H9 (cell line): ENCODE measurements around the gene ZNF544. TPM values are rescaled to one million over a fixed set of nuclear protein-coding genes. Genes with fewer than 3 reads are reported as not detected.

Source experiments
- DNase-seq: peaks from one replicate; pipeline ENCODE4 v3.0.0-alpha.2; 2017
- H2AFZ ChIP-seq: one replicate; pipeline ENCODE4 v1.6.1; 2013; ENCODE audit warnings: mild to moderate bottlenecking, low read length, control low read depth, moderate library complexity
- H2AK5ac ChIP-seq: 2 replicates; pipeline ENCODE4 v1.6.1; 2013; ENCODE audit warnings: low read length, control low read depth, mixed read lengths; ENCODE audit not compliant: insufficient read length
- H2BK120ac ChIP-seq: one replicate; pipeline ENCODE4 v1.6.1; 2013; ENCODE audit warnings: low read depth, mild to moderate bottlenecking, low read length, control low read depth, inconsistent platforms; ENCODE audit not compliant: poor library complexity, severe bottlenecking
- H2BK12ac ChIP-seq: 2 replicates; pipeline ENCODE4 v1.6.1; 2013; ENCODE audit warnings: low read length, control low read depth, mixed read lengths, low read depth; ENCODE audit not compliant: insufficient read length
- H2BK15ac ChIP-seq: 2 replicates; pipeline ENCODE4 v1.6.1; 2013; ENCODE audit warnings: low read depth, low read length, control low read depth
- H2BK20ac ChIP-seq: one replicate; pipeline ENCODE4 v1.6.1; 2013; ENCODE audit warnings: low read depth, mild to moderate bottlenecking, low read length, control low read depth, inconsistent platforms; ENCODE audit not compliant: poor library complexity, severe bottlenecking
- H2BK5ac ChIP-seq: 2 replicates; pipeline ENCODE4 v1.6.1; 2013; ENCODE audit warnings: low read length, control low read depth, mixed read lengths; ENCODE audit not compliant: insufficient read length
- H3K14ac ChIP-seq: 2 replicates; pipeline ENCODE4 v1.6.1; 2013; ENCODE audit warnings: low read length, control low read depth; ENCODE audit not compliant: insufficient read depth
- H3K18ac ChIP-seq: 2 replicates; pipeline ENCODE4 v1.6.1; 2013; ENCODE audit warnings: low read depth, mild to moderate bottlenecking, mixed read lengths, low read length, control low read depth; ENCODE audit not compliant: insufficient read length
- H3K23ac ChIP-seq: 2 replicates; pipeline ENCODE4 v1.6.1; 2013; ENCODE audit warnings: low read length, control low read depth, mixed read lengths, low read depth; ENCODE audit not compliant: insufficient read length
- H3K23me2 ChIP-seq: 2 replicates; pipeline ENCODE4 v1.6.1; 2013; ENCODE audit warnings: low read depth, mild to moderate bottlenecking, mixed read lengths, low read length, control low read depth; ENCODE audit not compliant: insufficient read length, poor library complexity, severe bottlenecking
- H3K27ac ChIP-seq: 2 replicates; pipeline ENCODE4 v1.5.1; 2013; ENCODE audit warnings: low read length, control low read depth, mixed read lengths, low read depth; ENCODE audit not compliant: insufficient read length
- H3K27me3 ChIP-seq: 2 replicates; pipeline ENCODE4 v1.6.1; 2013; ENCODE audit warnings: low read length, control low read depth, inconsistent platforms; ENCODE audit not compliant: insufficient read depth
- H3K4ac ChIP-seq: 2 replicates; pipeline ENCODE4 v1.6.1; 2013; ENCODE audit warnings: low read depth, mild to moderate bottlenecking, control low read depth, inconsistent platforms, low read length, moderate library complexity
- H3K4me1 ChIP-seq: 2 replicates; pipeline ENCODE4 v1.6.1; 2013; ENCODE audit warnings: low read length, control low read depth, inconsistent platforms; ENCODE audit not compliant: insufficient read depth
- H3K4me2 ChIP-seq: 2 replicates; pipeline ENCODE4 v1.6.1; 2013; ENCODE audit warnings: low read length, control low read depth, mixed read lengths; ENCODE audit not compliant: insufficient read length, insufficient read depth
- H3K56ac ChIP-seq: 2 replicates; pipeline ENCODE4 v1.6.1; 2013; ENCODE audit warnings: low read depth, mild to moderate bottlenecking, mixed read lengths, low read length, control low read depth; ENCODE audit not compliant: insufficient read length
- H3K79me1 ChIP-seq: 2 replicates; pipeline ENCODE4 v1.6.1; 2013; ENCODE audit warnings: low read depth, mild to moderate bottlenecking, moderate library complexity, low read length, control low read depth, inconsistent platforms; ENCODE audit not compliant: insufficient read depth, poor library complexity, severe bottlenecking
- H3K79me2 ChIP-seq: 2 replicates; pipeline ENCODE4 v1.6.1; 2013; ENCODE audit warnings: low read length, control low read depth, inconsistent platforms; ENCODE audit not compliant: insufficient read depth
- H3K9ac ChIP-seq: 2 replicates; pipeline ENCODE4 v1.6.1; 2013; ENCODE audit warnings: low read length, control low read depth, mixed read lengths; ENCODE audit not compliant: insufficient read length; ENCODE audit errors: extremely low read depth
- H3K9me3 ChIP-seq: one replicate; pipeline ENCODE4 v1.6.1; 2013; ENCODE audit warnings: low read depth, low read length, inconsistent platforms; ENCODE audit not compliant: control insufficient read depth
- H3T11ph ChIP-seq: one replicate; pipeline ENCODE4 v1.6.1; 2013; ENCODE audit warnings: mild to moderate bottlenecking, low read length, control low read depth, inconsistent platforms
- H4K20me1 ChIP-seq: one replicate; pipeline ENCODE4 v1.6.1; 2013; ENCODE audit not compliant: control insufficient read depth, insufficient read length, insufficient read depth
- H4K5ac ChIP-seq: 2 replicates; pipeline ENCODE4 v1.6.1; 2013; ENCODE audit warnings: low read depth, mild to moderate bottlenecking, mixed read lengths, low read length, control low read depth; ENCODE audit not compliant: insufficient read length
- H4K8ac ChIP-seq: replicated peaks from 2 replicates; pipeline ENCODE4 v1.6.1; 2013; ENCODE audit warnings: low read length, control low read depth, mixed read lengths, low read depth; ENCODE audit not compliant: insufficient read length
- H4K91ac ChIP-seq: 2 replicates; pipeline ENCODE4 v1.6.1; 2013; ENCODE audit warnings: low read depth, mild to moderate bottlenecking, moderate library complexity, mixed read lengths, low read length, control low read depth; ENCODE audit not compliant: insufficient read length
- H3K27ac Mint-ChIP-seq, 3 experiments: 2 replicates in 2 of 3; 3 replicates in 1 of 3; pipeline ENCODE4 v1.8.0; 2020 to 2021; ENCODE audit warnings: mixed read lengths in 3 of 3, mild to moderate bottlenecking in 1 of 3, moderate library complexity in 1 of 3
- H3K27me3 Mint-ChIP-seq: 2 replicates; pipeline ENCODE4 v1.8.0; 2021; ENCODE audit warnings: low read depth, mild to moderate bottlenecking, moderate library complexity, mixed read lengths
- H3K36me3 Mint-ChIP-seq, 3 experiments: 2 replicates in 2 of 3; 3 replicates in 1 of 3; pipeline ENCODE4 v1.8.0; 2020 to 2021; ENCODE audit warnings: low read depth in 3 of 3, mixed read lengths in 3 of 3; ENCODE audit not compliant: insufficient read depth in 1 of 3
- H3K4me1 Mint-ChIP-seq, 2 experiments: 2 replicates each; pipeline ENCODE4 v1.8.0; 2020; ENCODE audit warnings: mixed read lengths in 2 of 2
- H3K4me3 Mint-ChIP-seq, 2 experiments: 2 replicates in 1 of 2; 3 replicates in 1 of 2; pipeline ENCODE4 v1.8.0; 2020 to 2021; ENCODE audit warnings: mild to moderate bottlenecking in 2 of 2, mixed read lengths in 2 of 2, moderate library complexity in 1 of 2
- H3K9me3 Mint-ChIP-seq, 2 experiments: 2 replicates in 1 of 2; 3 replicates in 1 of 2; pipeline ENCODE4 v1.8.0; 2020; ENCODE audit warnings: mild to moderate bottlenecking in 2 of 2, mixed read lengths in 2 of 2, moderate library complexity in 1 of 2
- CTCF ChIP-seq: fragments of 200-600 bp; sonication (generic); conservative IDR thresholded peaks from 3 replicates; pipeline ENCODE4 v1.8.0; 2021; ENCODE audit warnings: antibody characterized with exemption, mild to moderate bottlenecking
- WGBS: extraction: QIAGEN DNeasy Blood & Tissue Kit; methylation state at CpG from one replicate; pipeline ENCODE4 v1.1.7; 2013; ENCODE audit warnings: missing lambda C conversion rate, low lambda C conversion rate, mixed read lengths; ENCODE audit not compliant: insufficient read length; ENCODE audit errors: extremely low coverage; 5-methylcytosine and 5-hydroxymethylcytosine counted together
- total RNA-seq: library from RNA; stranded (reverse); gene quantifications from 2 replicates; pipeline ENCODE4 v1.2.1, GENCODE V29; 2021

The ZNF544 gene
- total RNA-seq, 1 experiment from 2014 or later: 97.2 TPM

GRCh38 chr19:58203814-58204475, 24.8 kb upstream of the ZNF544 start:
- H3K4me1 Mint-ChIP-seq: no peaks in the 10 kb centered on the region; a peak in 1 of 4 replicates
- H3K4ac ChIP-seq: no peak overlapping the region
- no peak for TF ChIP-seq CTCF
- H3K4me1 ChIP-seq: no peaks in the 10 kb centered on the region
- H4K5ac ChIP-seq: no peak overlapping the region
- no peak overlapping the region for H3K56ac ChIP-seq
- peaks cover 67% of the 10 kb centered on the region for H3K9me3 ChIP-seq
- no peak overlapping the region for H2BK15ac ChIP-seq
- peaks cover 2% of the 10 kb centered on the region; the same call in 1 of the 2 replicates for H3K27me3 Mint-ChIP-seq
- no peaks in the 10 kb centered on the region for H3K79me2 ChIP-seq
- H2AK5ac ChIP-seq: no peak overlapping the region
- no peak overlapping the region for H3T11ph ChIP-seq
- no peak overlapping the region for H2BK12ac ChIP-seq
- H3K23ac ChIP-seq: no peak overlapping the region
- no peak overlapping the region for H3K27ac ChIP-seq
- peaks cover 84 to 93% of the 10 kb centered on the region in 2 experiments for H3K9me3 Mint-ChIP-seq
- peaks cover 2% of the 10 kb centered on the region for H3K23me2 ChIP-seq
- no peaks in the 10 kb centered on the region for H3K27me3 ChIP-seq
- H3K4me3 Mint-ChIP-seq: no peak overlapping the region
- no peaks in the 10 kb centered on the region for H4K20me1 ChIP-seq
- H3K18ac ChIP-seq: no peak overlapping the region
- H4K8ac ChIP-seq: no peak overlapping the region
- no peak overlapping the region for H2AFZ ChIP-seq
- DNase-seq: no peak
- H3K9ac ChIP-seq: no peak overlapping the region
- H4K91ac ChIP-seq: no peak overlapping the region
- peaks cover 93 to 97% (median 94%) of the 10 kb centered on the region in 3 experiments for H3K36me3 Mint-ChIP-seq
- H3K14ac ChIP-seq: no peak overlapping the region
- H3K79me1 ChIP-seq: no peaks in the 10 kb centered on the region
- WGBS: no CpG with 5 or more reads among the region's 49 CpGs
- H3K4me2 ChIP-seq: no peak overlapping the region
- H2BK120ac ChIP-seq: no peak overlapping the region
- no peak overlapping the region for H2BK20ac ChIP-seq
- H2BK5ac ChIP-seq: no peak overlapping the region
- no peak overlapping the region; a peak in 1 of 7 replicates for H3K27ac Mint-ChIP-seq
